Measurements from ENCODE around the gene STAT3. TPM values are rescaled to one million over a fixed set of nuclear protein-coding genes. Genes with fewer than 3 reads are reported as not detected.
"Not testable (repeated sequence)": the region's sequence is repeated elsewhere in the genome, so short reads cannot be mapped to it uniquely, and the experiment has no call there.

The STAT3 gene
- total RNA-seq, 2 experiments from 2014 or later: 14.8 to 28.7 TPM

- no peaks in the 10 kb centered on the region; the same call in 1 of the 2 replicates for H4K20me1 ChIP-seq (ENCODE audit: insufficient read depth, low read length)
- H3K36me3 ChIP-seq (ENCODE audit: insufficient read depth, low read length): no peaks in the 10 kb centered on the region
- no peaks in the 10 kb centered on the region for H3K9me2 ChIP-seq (ENCODE audit: insufficient read depth, low read length)
- no peak overlapping the region for H3K27ac ChIP-seq (ENCODE audit: low read depth, low read length, poor library complexity, severe bottlenecking)
- H2AFZ ChIP-seq (ENCODE audit: low read length): no peak overlapping the region
- no peak overlapping the region for H3K4me3 ChIP-seq (ENCODE audit: low read depth, low read length, poor library complexity, severe bottlenecking)
- no TSS peak for BruUV-seq (replicated peaks)
- no peak for DNase-seq (ENCODE audit: low spot score)
- TF ChIP-seq CTCF (conservative IDR thresholded peaks at IDR 0.05; ENCODE audit: low read length): no peak
- TF ChIP-seq EZH2phosphoT487 (IDR thresholded peaks at IDR 0.05; ENCODE audit: borderline replicate concordance, low read depth, low read length): no peak
- H3K79me2 ChIP-seq (ENCODE audit: insufficient read depth, low read depth, low read length): no peaks in the 10 kb centered on the region
- H3K4me1 ChIP-seq (ENCODE audit: insufficient read depth, low read length, poor library complexity, severe bottlenecking): no peaks in the 10 kb centered on the region
- intact Hi-C loops (cut with micrococcal nuclease; ENCODE audit: unreplicated experiment): no loop called here
- no peak overlapping the region for H3K4me2 ChIP-seq (ENCODE audit: low read length)
- H3K9me3 ChIP-seq (ENCODE audit: low read length): no peaks in the 10 kb centered on the region
- CTCF ChIA-PET (ENCODE audit: unreplicated experiment): no interaction called here
- POLR2A ChIA-PET: no interaction called here
Measured at GRCh38 chr17:42362245-42362961, 25.8 kb downstream of the STAT3 start.

- H3K4me2 ChIP-seq (ENCODE audit: low read length): no peak overlapping the region
- ChIA-PET CTCF (ENCODE audit: unreplicated experiment) (no interaction called here), POLR2A (no interaction called here)
- no TSS peak for BruUV-seq (replicated peaks)
- no peak overlapping the region for H3K4me3 ChIP-seq (ENCODE audit: low read depth, low read length, poor library complexity, severe bottlenecking)
- no peaks in the 10 kb centered on the region for H3K4me1 ChIP-seq (ENCODE audit: insufficient read depth, low read length, poor library complexity, severe bottlenecking)
- H3K27ac ChIP-seq (ENCODE audit: low read depth, low read length, poor library complexity, severe bottlenecking): no peak overlapping the region
- H3K9me3 ChIP-seq (ENCODE audit: low read length): no peaks in the 10 kb centered on the region
- intact Hi-C loops (cut with micrococcal nuclease; ENCODE audit: unreplicated experiment): no loop called here
- H3K79me2 ChIP-seq (ENCODE audit: insufficient read depth, low read depth, low read length): no peaks in the 10 kb centered on the region
- H4K20me1 ChIP-seq (ENCODE audit: insufficient read depth, low read length): no peaks in the 10 kb centered on the region; the same call in 1 of the 2 replicates
- H2AFZ ChIP-seq (ENCODE audit: low read length): no peak overlapping the region
- DNase-seq (ENCODE audit: low spot score): no peak
- H3K36me3 ChIP-seq (ENCODE audit: insufficient read depth, low read length): no peaks in the 10 kb centered on the region
- H3K9me2 ChIP-seq (ENCODE audit: insufficient read depth, low read length): no peaks in the 10 kb centered on the region
- TF ChIP-seq EZH2phosphoT487 (IDR thresholded peaks at IDR 0.05; ENCODE audit: borderline replicate concordance, low read depth, low read length) (no peak), CTCF (conservative IDR thresholded peaks at IDR 0.05; ENCODE audit: low read length) (no peak)
Measured at GRCh38 chr17:42361781-42362186, 26.5 kb downstream of the STAT3 start.

GRCh38 chr17:42360388-42360787, 27.9 kb downstream of the STAT3 start:
- H4K20me1 ChIP-seq (ENCODE audit: insufficient read depth, low read length); H3K27ac ChIP-seq (ENCODE audit: low read depth, low read length, poor library complexity, severe bottlenecking); H3K4me2 ChIP-seq (ENCODE audit: low read length); intact Hi-C loops (cut with micrococcal nuclease; ENCODE audit: unreplicated experiment); CTCF ChIA-PET (ENCODE audit: unreplicated experiment); BruUV-seq (replicated peaks); H3K9me2 ChIP-seq (ENCODE audit: insufficient read depth, low read length); H2AFZ ChIP-seq (ENCODE audit: low read length); H3K4me3 ChIP-seq (ENCODE audit: low read depth, low read length, poor library complexity, severe bottlenecking); DNase-seq (ENCODE audit: low spot score); H3K79me2 ChIP-seq (ENCODE audit: insufficient read depth, low read depth, low read length); H3K36me3 ChIP-seq (ENCODE audit: insufficient read depth, low read length); POLR2A ChIA-PET; H3K9me3 ChIP-seq (ENCODE audit: low read length); H3K4me1 ChIP-seq (ENCODE audit: insufficient read depth, low read length, poor library complexity, severe bottlenecking): not testable (repeated sequence)
